ENCODE data around the gene CENPF. TPM values are rescaled to one million over a fixed set of nuclear protein-coding genes. Genes with fewer than 3 reads are reported as not detected.
A peak's percentile ranks its signal among the peaks of the same experiment; 100 is the strongest.

CENPF gene
- total and polyA plus RNA-seq, 9 of the 15 experiments (the other 6 are each of a cell fraction or from before 2014, with no cell fraction given), result 50.6 to 180 (median 98.3) TPM

DNA sequence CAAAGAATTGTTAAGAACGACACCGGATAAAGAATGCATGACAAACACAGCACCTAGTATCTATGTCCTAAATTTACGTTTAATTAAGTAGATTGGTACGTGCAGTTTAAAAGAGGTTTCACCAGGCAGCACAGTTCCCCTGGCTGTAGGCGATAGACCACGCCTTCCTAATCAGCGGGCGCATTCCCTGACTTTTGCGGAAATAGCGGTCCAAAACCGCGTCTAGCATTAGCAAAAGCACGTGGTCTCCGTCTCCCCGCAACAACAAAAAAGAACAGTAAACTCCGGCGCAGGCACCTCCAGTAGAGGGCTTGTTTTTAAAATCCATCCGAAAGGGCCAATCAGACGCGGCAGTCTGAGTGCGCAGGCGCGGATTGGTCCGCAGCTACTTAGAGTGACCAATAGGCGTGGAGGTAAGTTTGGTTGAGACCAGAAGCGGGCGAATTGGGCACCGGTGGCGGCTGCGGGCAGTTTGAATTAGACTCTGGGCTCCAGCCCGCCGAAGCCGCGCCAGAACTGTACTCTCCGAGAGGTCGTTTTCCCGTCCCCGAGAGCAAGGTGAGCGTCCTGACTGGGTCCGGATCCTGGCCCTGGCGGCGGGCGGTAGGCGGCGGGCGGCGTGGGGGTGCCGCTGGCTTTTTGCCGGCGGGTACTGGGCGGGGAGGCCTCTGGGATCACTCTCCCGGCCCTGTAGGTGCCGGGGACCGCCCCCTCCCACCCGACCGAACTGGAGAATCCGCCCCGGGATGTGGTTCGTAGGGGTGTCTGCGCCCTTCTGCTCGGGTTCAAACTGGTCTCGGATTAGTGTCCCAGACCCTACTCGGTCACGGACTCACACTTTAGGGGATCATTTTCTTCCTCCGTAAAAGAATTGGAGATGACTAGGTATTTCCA, at the start of gene CENPF (continued):
- TF ChIP-seq POU5F1 (IDR thresholded peaks at IDR 0.05; ENCODE audit: borderline replicate concordance, low read depth, low read length, partially characterized antibody) (no peak), ESRRA (IDR thresholded peaks at IDR 0.05; ENCODE audit: borderline replicate concordance, low read depth) (peak; percentile 74; the same call in 1 of the 2 replicates), ZNF766 (CRISPR knock-in tag; conservative IDR thresholded peaks at IDR 0.05) (peak; percentile 100), ZNF197 (CRISPR knock-in tag; IDR thresholded peaks at IDR 0.05; ENCODE audit: low read depth) (no peak), NR4A1 (CRISPR knock-in tag; IDR thresholded peaks at IDR 0.05) (peak; percentile 51; the same call in 1 of the 2 replicates), NR4A1 (tag; IDR thresholded peaks at IDR 0.05) (no peak), CBX1 (IDR thresholded peaks at IDR 0.05; ENCODE audit: low read depth) (peak; percentile 93), SLC30A9 (CRISPR knock-in tag; IDR thresholded peaks at IDR 0.05) (no peak), ZNF41 (CRISPR knock-in tag; conservative IDR thresholded peaks at IDR 0.05) (no peak), SMAD2 (IDR thresholded peaks at IDR 0.05; ENCODE audit: low read depth, low read length) (no peak), EHMT2 (IDR thresholded peaks at IDR 0.05) (no peak)
- TF ChIP-seq, protein P1, sequence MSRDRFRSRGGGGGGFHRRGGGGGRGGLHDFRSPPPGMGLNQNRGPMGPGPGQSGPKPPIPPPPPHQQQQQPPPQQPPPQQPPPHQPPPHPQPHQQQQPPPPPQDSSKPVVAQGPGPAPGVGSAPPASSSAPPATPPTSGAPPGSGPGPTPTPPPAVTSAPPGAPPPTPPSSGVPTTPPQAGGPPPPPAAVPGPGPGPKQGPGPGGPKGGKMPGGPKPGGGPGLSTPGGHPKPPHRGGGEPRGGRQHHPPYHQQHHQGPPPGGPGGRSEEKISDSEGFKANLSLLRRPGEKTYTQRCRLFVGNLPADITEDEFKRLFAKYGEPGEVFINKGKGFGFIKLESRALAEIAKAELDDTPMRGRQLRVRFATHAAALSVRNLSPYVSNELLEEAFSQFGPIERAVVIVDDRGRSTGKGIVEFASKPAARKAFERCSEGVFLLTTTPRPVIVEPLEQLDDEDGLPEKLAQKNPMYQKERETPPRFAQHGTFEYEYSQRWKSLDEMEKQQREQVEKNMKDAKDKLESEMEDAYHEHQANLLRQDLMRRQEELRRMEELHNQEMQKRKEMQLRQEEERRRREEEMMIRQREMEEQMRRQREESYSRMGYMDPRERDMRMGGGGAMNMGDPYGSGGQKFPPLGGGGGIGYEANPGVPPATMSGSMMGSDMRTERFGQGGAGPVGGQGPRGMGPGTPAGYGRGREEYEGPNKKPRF (IDR thresholded peaks at IDR 0.05; ENCODE audit: low read depth, low read length), result 0 out of 2 replicates have a peak, but pooled peaks have one; percentile 46
- TF ChIP-seq, protein P2, sequence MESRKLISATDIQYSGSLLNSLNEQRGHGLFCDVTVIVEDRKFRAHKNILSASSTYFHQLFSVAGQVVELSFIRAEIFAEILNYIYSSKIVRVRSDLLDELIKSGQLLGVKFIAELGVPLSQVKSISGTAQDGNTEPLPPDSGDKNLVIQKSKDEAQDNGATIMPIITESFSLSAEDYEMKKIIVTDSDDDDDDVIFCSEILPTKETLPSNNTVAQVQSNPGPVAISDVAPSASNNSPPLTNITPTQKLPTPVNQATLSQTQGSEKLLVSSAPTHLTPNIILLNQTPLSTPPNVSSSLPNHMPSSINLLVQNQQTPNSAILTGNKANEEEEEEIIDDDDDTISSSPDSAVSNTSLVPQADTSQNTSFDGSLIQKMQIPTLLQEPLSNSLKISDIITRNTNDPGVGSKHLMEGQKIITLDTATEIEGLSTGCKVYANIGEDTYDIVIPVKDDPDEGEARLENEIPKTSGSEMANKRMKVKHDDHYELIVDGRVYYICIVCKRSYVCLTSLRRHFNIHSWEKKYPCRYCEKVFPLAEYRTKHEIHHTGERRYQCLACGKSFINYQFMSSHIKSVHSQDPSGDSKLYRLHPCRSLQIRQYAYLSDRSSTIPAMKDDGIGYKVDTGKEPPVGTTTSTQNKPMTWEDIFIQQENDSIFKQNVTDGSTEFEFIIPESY (CRISPR knock-in tag; IDR thresholded peaks at IDR 0.05), result peak; percentile 74
- TF ChIP-seq, protein P3, sequence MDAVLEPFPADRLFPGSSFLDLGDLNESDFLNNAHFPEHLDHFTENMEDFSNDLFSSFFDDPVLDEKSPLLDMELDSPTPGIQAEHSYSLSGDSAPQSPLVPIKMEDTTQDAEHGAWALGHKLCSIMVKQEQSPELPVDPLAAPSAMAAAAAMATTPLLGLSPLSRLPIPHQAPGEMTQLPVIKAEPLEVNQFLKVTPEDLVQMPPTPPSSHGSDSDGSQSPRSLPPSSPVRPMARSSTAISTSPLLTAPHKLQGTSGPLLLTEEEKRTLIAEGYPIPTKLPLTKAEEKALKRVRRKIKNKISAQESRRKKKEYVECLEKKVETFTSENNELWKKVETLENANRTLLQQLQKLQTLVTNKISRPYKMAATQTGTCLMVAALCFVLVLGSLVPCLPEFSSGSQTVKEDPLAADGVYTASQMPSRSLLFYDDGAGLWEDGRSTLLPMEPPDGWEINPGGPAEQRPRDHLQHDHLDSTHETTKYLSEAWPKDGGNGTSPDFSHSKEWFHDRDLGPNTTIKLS (IDR thresholded peaks at IDR 0.05; ENCODE audit: borderline replicate concordance, low read depth), result 0 out of 2 replicates have a peak, but pooled peaks have one; percentile 48
- TF ChIP-seq, protein P4, sequence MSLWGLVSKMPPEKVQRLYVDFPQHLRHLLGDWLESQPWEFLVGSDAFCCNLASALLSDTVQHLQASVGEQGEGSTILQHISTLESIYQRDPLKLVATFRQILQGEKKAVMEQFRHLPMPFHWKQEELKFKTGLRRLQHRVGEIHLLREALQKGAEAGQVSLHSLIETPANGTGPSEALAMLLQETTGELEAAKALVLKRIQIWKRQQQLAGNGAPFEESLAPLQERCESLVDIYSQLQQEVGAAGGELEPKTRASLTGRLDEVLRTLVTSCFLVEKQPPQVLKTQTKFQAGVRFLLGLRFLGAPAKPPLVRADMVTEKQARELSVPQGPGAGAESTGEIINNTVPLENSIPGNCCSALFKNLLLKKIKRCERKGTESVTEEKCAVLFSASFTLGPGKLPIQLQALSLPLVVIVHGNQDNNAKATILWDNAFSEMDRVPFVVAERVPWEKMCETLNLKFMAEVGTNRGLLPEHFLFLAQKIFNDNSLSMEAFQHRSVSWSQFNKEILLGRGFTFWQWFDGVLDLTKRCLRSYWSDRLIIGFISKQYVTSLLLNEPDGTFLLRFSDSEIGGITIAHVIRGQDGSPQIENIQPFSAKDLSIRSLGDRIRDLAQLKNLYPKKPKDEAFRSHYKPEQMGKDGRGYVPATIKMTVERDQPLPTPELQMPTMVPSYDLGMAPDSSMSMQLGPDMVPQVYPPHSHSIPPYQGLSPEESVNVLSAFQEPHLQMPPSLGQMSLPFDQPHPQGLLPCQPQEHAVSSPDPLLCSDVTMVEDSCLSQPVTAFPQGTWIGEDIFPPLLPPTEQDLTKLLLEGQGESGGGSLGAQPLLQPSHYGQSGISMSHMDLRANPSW (CRISPR knock-in tag; IDR thresholded peaks at IDR 0.05), result no peak
